Left lung (tissue), 10 donors: ENCODE results near the gene SART1. TPM values are rescaled to one million over a fixed set of nuclear protein-coding genes. Genes with fewer than 3 reads are reported as not detected.
A peak's percentile ranks its signal among the peaks of the same experiment; 100 is the strongest.

Experiments used
- ATAC-seq: fragments of 200-7000 bp; cut with Tn5 transposase; one replicate; pipeline ENCODE4 v1.9.1; 2020; ENCODE audit warnings: moderate library complexity
- DNase-seq, 4 donors: peaks; one replicate each; pipeline ENCODE4 v3.0.0-alpha.2; 2013 to 2020
- H3K27ac ChIP-seq, 2 donors: fragments of 200-600 bp; sonication (generic) in 1 of 2; one replicate each; pipeline versions ENCODE4 v1.5.0 to v1.8.0; 2020 to 2021
- H3K27me3 ChIP-seq, 2 donors: fragments of 200-600 bp; sonication (generic) in 1 of 2; one replicate each; pipeline versions ENCODE4 v1.5.0 to v1.8.0; 2020 to 2021
- H3K36me3 ChIP-seq, 2 donors: fragments of 200-600 bp; sonication (generic) in 1 of 2; one replicate each; pipeline versions ENCODE4 v1.5.0 to v1.8.0; 2020 to 2021
- H3K4me1 ChIP-seq, 2 donors: fragments of 200-600 bp; one replicate each; pipeline ENCODE4 v1.8.0; 2021
- H3K4me3 ChIP-seq, 2 donors: fragments of 200-600 bp; sonication (generic) in 1 of 2; one replicate each; pipeline versions ENCODE4 v1.5.0 to v1.8.0; 2020 to 2021; ENCODE audit warnings: mild to moderate bottlenecking in 1 of 2
- H3K9me3 ChIP-seq, 2 donors: fragments of 200-600 bp; sonication (generic) in 1 of 2; one replicate each; pipeline versions ENCODE4 v1.5.0 to v1.8.0; 2020 to 2021
- intact Hi-C, 2 donors: fragments of 100-400 bp; cut with DNase I; formaldehyde crosslinking; loops; one replicate each; pipeline versions ENCODE4 v1.11.2 to v1.14.2; 2022
- polyA plus RNA-seq, 6 donors: library from polyadenylated mRNA; unstranded; fragments of 120-200 nt; gene quantifications; one replicate each; pipeline ENCODE4 v1.2.1, GENCODE V29; 2013; ENCODE audit not compliant: insufficient read length in 6 of 6
- total RNA-seq, 2 donors: library from RNA; stranded (reverse); fragmentation: NEBNext Ultra II Directional; extraction: Animal tissue kit (Norgen Biotek cat#: 25700); gene quantifications; one replicate each; pipeline ENCODE4 v1.2.1, GENCODE V29; 2021
- TF ChIP-seq, protein P1 (sequence below), 2 donors: fragments of 200-600 bp; sonication (generic) in 1 of 2; IDR thresholded peaks; one replicate each; pipeline versions ENCODE4 v1.5.0 to v1.8.0; 2021; ENCODE audit warnings: antibody characterized with exemption in 2 of 2
- donor health status: DM: no; HTN: yes; CAD: no.
- donor health status: DM: no; HTN: no; CAD: no.

The SART1 gene
- total and polyA plus RNA-seq, 8 donors, result 34.1 to 55.4 (median 46.3) TPM

DNA sequence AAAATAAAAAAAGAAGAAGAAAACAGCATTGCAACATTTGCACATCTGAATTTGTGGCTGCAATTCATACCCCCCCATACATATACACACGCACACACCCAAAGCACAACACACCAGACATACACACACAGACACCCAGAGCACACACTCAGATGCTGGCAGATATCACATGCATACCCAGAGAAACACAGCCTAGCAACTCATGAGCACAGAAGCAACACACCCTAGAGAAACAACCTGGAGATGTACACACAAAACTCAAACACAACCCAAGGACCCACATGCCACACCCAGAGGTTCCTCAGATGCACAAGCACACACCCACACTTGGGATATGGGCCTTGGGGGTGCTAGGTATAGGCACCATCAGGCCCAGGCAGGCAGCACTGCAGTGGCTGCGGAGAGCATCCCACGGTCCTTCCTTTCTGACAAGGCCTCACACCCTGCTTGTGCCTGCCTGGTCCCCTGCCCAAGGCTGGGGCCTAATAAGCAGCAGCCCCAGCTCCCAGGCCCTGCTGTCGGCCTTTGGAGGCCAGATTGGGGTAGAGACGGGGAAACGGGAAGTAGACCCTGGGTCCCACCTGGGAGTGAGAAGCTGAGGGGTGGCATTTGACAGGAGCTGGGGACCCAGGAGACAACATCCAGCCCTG lies 53.4 kb downstream of the SART1 start:
- no peak overlapping the region for H3K4me3 ChIP-seq
- H3K36me3 ChIP-seq, result no peaks in the 10 kb centered on the region
- ATAC-seq (no peak), DNase-seq (peak in 1 of 4 donors; percentile 70)
- H3K4me1 ChIP-seq, result peaks cover 0 to 18% of the 10 kb centered on the region in 2 donors
- no peaks in the 10 kb centered on the region for H3K9me3 ChIP-seq
- no peak overlapping the region for H3K27ac ChIP-seq
- TF ChIP-seq, protein P1, sequence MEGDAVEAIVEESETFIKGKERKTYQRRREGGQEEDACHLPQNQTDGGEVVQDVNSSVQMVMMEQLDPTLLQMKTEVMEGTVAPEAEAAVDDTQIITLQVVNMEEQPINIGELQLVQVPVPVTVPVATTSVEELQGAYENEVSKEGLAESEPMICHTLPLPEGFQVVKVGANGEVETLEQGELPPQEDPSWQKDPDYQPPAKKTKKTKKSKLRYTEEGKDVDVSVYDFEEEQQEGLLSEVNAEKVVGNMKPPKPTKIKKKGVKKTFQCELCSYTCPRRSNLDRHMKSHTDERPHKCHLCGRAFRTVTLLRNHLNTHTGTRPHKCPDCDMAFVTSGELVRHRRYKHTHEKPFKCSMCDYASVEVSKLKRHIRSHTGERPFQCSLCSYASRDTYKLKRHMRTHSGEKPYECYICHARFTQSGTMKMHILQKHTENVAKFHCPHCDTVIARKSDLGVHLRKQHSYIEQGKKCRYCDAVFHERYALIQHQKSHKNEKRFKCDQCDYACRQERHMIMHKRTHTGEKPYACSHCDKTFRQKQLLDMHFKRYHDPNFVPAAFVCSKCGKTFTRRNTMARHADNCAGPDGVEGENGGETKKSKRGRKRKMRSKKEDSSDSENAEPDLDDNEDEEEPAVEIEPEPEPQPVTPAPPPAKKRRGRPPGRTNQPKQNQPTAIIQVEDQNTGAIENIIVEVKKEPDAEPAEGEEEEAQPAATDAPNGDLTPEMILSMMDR (IDR thresholded peaks at IDR 0.05), result no peak
- intact Hi-C loops, result no loop called here
- H3K27me3 ChIP-seq, result peaks cover 10 to 39% of the 10 kb centered on the region in 2 donors

DNA sequence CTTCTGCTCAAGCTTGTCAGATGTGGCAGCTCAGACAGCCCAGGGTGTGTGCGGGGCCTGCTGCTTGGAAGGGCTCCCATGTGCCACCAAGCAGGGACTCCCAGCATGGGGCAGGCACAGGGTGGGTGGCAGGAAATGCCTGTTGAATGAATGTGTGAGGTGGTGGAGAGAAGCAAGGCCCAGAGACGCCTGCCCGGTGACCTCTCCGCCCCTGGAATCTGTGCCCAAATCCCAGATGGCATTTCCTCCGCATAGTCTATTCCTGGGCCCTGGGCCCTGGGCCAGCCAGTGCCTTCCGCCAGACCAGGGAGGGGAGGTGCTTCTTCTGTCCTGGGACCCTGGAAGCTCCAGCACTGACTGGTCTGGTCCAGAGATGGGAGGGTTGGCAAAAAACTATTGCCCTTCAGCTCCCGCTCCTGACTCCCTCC lies 53.9 kb downstream of the SART1 start:
- no peaks in the 10 kb centered on the region for H3K36me3 ChIP-seq
- H3K4me1 ChIP-seq, result peaks cover 0 to 21% of the 10 kb centered on the region in 2 donors
- peak in 1 of 4 donors; percentile 54 for DNase-seq
- H3K27ac ChIP-seq, result no peak overlapping the region
- no peak overlapping the region for H3K4me3 ChIP-seq
- intact Hi-C loops, result no loop called here
- H3K9me3 ChIP-seq, result no peaks in the 10 kb centered on the region
- peaks cover 10 to 35% of the 10 kb centered on the region in 2 donors for H3K27me3 ChIP-seq
- ATAC-seq, result no peak
- TF ChIP-seq, protein P1 (IDR thresholded peaks at IDR 0.05), result no peak

DNA sequence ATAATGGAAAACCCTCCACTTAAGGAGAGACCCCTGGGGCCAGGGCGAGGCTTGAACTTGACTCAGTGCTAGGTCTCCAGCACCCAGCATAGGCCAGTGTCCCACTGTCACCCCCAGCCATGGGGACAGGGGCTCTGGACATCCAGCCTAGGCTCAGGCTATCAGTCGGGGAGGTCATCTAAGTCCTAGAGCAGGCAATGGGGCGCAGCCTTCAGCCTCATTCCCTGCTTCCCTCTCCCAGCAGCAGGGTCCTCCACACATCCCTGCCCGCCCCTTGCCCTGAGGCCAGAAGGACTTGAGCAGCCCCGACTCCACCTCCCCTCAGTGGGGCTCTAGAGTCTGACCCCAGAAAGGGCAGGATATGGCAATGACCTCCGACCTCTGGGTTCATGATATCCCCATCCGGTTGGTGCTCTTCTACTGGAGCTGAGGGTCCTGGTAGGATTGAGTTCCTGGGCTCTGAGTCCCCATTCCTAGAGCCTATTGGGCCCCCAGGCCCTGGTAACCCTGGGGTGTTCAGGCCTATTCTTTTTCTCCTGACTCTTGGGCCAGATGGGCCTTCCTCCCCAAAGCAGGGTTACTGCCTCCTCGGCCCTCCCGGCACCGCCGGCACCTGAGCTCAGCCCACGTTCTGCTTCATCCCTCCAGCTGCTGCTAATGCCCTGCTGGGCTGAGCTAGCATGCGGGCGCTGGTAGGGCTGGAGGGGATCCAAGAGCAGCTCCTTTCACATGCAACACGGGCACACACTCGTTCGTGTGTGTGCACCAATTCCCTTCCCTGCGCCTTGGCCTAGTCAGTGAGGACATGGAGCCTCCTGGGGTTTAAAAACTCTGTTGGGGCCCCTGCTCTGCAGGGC lies 54.6 kb downstream of the SART1 start:
- no peak overlapping the region for H3K4me3 ChIP-seq
- ATAC-seq (no peak), DNase-seq (peak in 1 of 4 donors; percentile 65)
- intact Hi-C loops, result no loop called here
- TF ChIP-seq, protein P1 (IDR thresholded peaks at IDR 0.05), result no peak
- peaks cover 10 to 28% of the 10 kb centered on the region in 2 donors for H3K27me3 ChIP-seq
- H3K36me3 ChIP-seq, result no peaks in the 10 kb centered on the region
- no peaks in the 10 kb centered on the region for H3K9me3 ChIP-seq
- H3K4me1 ChIP-seq, result peaks cover 0 to 28% of the 10 kb centered on the region in 2 donors
- no peak overlapping the region for H3K27ac ChIP-seq

DNA sequence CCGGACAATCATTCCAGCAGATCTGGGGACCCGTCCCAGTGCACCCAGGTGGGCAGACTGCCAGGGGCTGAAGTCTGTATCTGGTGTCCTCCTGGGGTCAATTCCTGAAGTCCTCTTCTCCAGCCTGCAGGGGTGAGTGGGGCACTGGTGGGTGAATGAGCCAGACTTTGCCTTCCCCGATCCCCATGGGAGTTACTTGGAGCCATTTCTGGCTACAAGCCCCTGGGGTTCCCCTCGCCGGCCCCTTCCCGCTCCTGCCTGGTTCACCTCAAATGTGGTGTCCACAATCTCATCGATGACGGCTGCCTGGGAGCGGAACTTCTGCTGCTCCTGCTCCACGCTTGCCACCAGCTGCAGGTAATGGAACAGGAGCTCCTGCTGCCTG lies 55.3 kb downstream of the SART1 start:
- H3K4me3 ChIP-seq, result no peak overlapping the region
- peak in 1 of 4 donors; percentile 45 for DNase-seq
- TF ChIP-seq, protein P1 (IDR thresholded peaks at IDR 0.05), result no peak
- no peak for ATAC-seq
- intact Hi-C loops, result no loop called here
- no peaks in the 10 kb centered on the region for H3K9me3 ChIP-seq
- H3K36me3 ChIP-seq, result no peaks in the 10 kb centered on the region
- H3K27ac ChIP-seq, result no peak overlapping the region
- H3K4me1 ChIP-seq, result peaks cover 0 to 31% of the 10 kb centered on the region in 2 donors
- H3K27me3 ChIP-seq, result peaks cover 6 to 22% of the 10 kb centered on the region in 2 donors

DNA sequence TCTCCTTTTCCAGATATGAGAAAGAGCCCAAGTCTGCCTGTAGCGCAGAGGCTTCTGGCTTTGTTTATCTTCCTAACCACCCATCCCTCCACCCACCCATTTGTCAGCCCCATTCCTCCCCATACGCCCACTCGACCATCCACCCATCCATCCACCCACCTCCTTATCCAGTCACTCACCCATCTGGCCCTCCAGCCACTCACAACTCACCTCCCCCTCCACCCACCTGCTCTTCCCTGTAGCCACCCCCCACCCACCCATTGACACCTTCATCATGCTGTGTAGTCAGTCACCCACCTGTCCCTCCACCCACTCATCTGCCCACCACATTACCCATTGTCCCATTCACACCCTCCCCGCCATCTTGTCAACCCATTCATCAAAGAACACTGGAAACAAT lies 55.8 kb downstream of the SART1 start:
- TF ChIP-seq, protein P1 (IDR thresholded peaks at IDR 0.05), result no peak
- H3K27me3 ChIP-seq, result peaks cover under 1 to 17% of the 10 kb centered on the region in 2 donors
- peaks cover 3 to 31% of the 10 kb centered on the region in 2 donors for H3K4me1 ChIP-seq
- DNase-seq (peak in 1 of 4 donors; percentile 2), ATAC-seq (no peak)
- H3K36me3 ChIP-seq, result no peaks in the 10 kb centered on the region
- H3K9me3 ChIP-seq, result no peaks in the 10 kb centered on the region
- no peak overlapping the region for H3K27ac ChIP-seq
- intact Hi-C loops, result no loop called here
- no peak overlapping the region for H3K4me3 ChIP-seq
